ENCODE measurements around the gene RGS12. TPM values are rescaled to one million over a fixed set of nuclear protein-coding genes. Genes with fewer than 3 reads are reported as not detected.
A peak's percentile ranks its signal among the peaks of the same experiment; 100 is the strongest.

The RGS12 gene
- total RNA-seq, 4 donors from 2014 or later: 14.6 to 25.1 (median 20.9) TPM

GRCh38 chr4:3340700-3341083 is 47.9 kb downstream of the RGS12 start:
- TF ChIP-seq CTCF (IDR thresholded peaks at IDR 0.05) (peak in 5 of 6 experiments; percentile 23 to 78 (median 71)), POLR2A (IDR thresholded peaks at IDR 0.05) (no peak)
- Histone ChIP-seq H3K27me3 (no peaks in the 10 kb centered on the region), H3K9me3 (no peaks in the 10 kb centered on the region), H3K27ac (peak overlapping the region in 2 of 3 donors; percentile 54 to 73), H3K4me3 (replicated peaks in 1 of 3) (no peak overlapping the region), H3K4me1 (peaks cover 20 to 31% of the 10 kb centered on the region in 2 donors), H3K36me3 (no peaks in the 10 kb centered on the region)
- intact Hi-C loops (cut with DNase I): no loop called here
- peak; percentile 98 for DNase-seq
- 42% methylated on average over 3 of the region's 16 CpGs; no CpG with 5 or more reads in 1 of the 2 donors for WGBS, 2 donors

GRCh38 chr4:3341760-3342159 is 48.9 kb downstream of the RGS12 start:
- TF ChIP-seq POLR2A (IDR thresholded peaks at IDR 0.05) (no peak), CTCF (IDR thresholded peaks at IDR 0.05) (no peak)
- Histone ChIP-seq H3K27me3 (no peaks in the 10 kb centered on the region), H3K27ac (no peak overlapping the region), H3K36me3 (no peaks in the 10 kb centered on the region), H3K9me3 (no peaks in the 10 kb centered on the region), H3K4me3 (replicated peaks in 1 of 3) (no peak overlapping the region), H3K4me1 (peaks cover 10 to 20% of the 10 kb centered on the region in 2 donors)
- intact Hi-C loops (cut with DNase I): no loop called here
- WGBS, 2 donors: 72 to 81% methylated on average over 7 of the region's 7 CpGs
- no peak for DNase-seq

GRCh38 chr4:3342182-3342854 is 49.5 kb downstream of the RGS12 start:
- 53 to 57% methylated on average over 8 of the region's 8 CpGs for WGBS, 2 donors
- H3K36me3 ChIP-seq: no peaks in the 10 kb centered on the region
- H3K4me1 ChIP-seq: peaks cover 7 to 15% of the 10 kb centered on the region in 2 donors
- DNase-seq: no peak
- no peak for TF ChIP-seq POLR2A (IDR thresholded peaks at IDR 0.05)
- no peak for TF ChIP-seq CTCF (IDR thresholded peaks at IDR 0.05)
- H3K27ac ChIP-seq: no peak overlapping the region
- H3K27me3 ChIP-seq: no peaks in the 10 kb centered on the region
- intact Hi-C loops (cut with DNase I): no loop called here
- H3K9me3 ChIP-seq: no peaks in the 10 kb centered on the region
- H3K4me3 ChIP-seq (replicated peaks in 1 of 3): no peak overlapping the region

Other genes starting within 250 kb of the RGS12 start
- gene HTT-AS, start 218.5 kb upstream of the RGS12 start, total RNA-seq: not detected
- 100 to 1,000 TPM in 1 of 4 donors, 10 to 100 TPM in 3; 49.6 to 155 (median 83.1) TPM for gene HTT, start 218.3 kb upstream of the RGS12 start, total RNA-seq
- gene MSANTD1, start 43.9 kb upstream of the RGS12 start, total RNA-seq: 1 to 10 TPM; 2.0 to 4.9 (median 2.4) TPM
- under 1 TPM in 1 of 4 donors, not detected in 3; 0.54 TPM for gene HGFAC, start 148.9 kb downstream of the RGS12 start, total RNA-seq
- 1 to 10 TPM in 1 of 4 donors, under 1 TPM in 3; 0.25 to 2.7 (median 0.52) TPM for gene DOK7, start 170.3 kb downstream of the RGS12 start, total RNA-seq
- gene LRPAP1, start 239.4 kb downstream of the RGS12 start, total RNA-seq: 100 to 1,000 TPM; 168 to 320 (median 259) TPM

All from thyroid gland (tissue), 4 donors.